ENCODE measurements around the gene DCC.

DCC gene

DNA sequence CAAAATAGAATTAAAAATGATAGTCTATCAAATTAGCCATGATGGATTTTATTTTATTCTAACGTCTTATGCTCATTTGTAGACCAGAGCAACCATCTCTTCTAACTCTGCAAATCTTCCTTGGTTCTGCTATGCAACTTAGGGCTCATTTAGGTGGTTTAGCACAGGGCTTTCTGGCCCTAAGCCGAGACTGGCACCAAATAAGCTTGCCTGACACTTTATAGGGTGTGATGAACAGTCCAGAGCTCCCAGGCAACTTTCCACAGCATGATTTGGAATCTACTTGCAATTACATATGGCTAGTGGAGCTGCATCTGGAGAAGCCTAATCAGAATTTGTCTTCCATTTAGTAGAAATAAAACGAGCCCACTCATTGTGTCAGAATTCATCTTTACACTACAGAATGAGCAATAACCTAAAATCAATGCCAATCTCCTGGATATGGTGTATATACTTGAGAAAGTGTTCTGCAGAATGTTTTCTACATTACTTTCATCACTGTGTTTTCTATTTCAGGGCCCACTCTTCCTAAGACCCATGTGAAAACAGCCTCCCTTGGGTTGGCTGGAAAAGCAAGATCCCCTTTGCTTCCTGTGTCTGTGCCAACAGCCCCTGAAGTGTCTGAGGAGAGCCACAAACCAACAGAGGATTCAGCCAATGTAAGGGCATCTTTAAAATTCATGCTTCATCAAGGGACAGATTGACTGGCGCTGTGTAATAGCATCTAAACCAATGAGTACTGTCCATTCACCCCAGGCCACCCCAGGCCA, 1186.3 kb downstream of the DCC start:
- ChIA-PET CTCF (no interaction called here), POLR2A (no interaction called here)
- DNase-seq (ENCODE audit: extremely low spot score): no peak
- TF ChIP-seq TARDBP (IDR thresholded peaks at IDR 0.05): no peak
- no peak for TF ChIP-seq HDGF (IDR thresholded peaks at IDR 0.05; ENCODE audit: borderline replicate concordance)
- TF ChIP-seq ARNT (IDR thresholded peaks at IDR 0.05): no peak
- no peak for TF ChIP-seq CTBP1 (IDR thresholded peaks at IDR 0.05; ENCODE audit: borderline replicate concordance)
- no peak for TF ChIP-seq FOXM1 (IDR thresholded peaks at IDR 0.05; ENCODE audit: borderline replicate concordance)
- no peak for TF ChIP-seq SUZ12 (IDR thresholded peaks at IDR 0.05)

DNA sequence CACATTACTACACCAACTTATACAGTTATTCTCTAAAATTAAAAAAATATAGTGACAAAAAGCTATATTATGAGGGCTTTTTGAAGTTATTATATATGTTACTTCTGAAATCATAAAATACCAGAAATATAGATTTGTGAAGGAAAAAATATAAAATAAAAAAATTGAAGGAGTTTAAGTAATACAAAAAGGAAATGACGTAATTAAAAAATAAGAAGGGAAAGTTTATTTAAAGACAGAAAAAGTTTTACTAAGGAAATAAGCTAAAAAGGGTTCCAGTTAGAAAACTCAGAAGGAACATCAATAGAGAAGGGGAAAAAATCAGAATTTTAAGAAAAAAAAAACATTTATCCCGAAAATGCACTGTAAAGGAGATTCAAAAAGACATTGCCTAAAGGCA, 1187.4 kb downstream of the DCC start:
- DNase-seq (ENCODE audit: extremely low spot score): no peak
- ChIA-PET POLR2A (no interaction called here), CTCF (no interaction called here)
- TF ChIP-seq FOXA1 (IDR thresholded peaks at IDR 0.05) (no peak), L3MBTL2 (conservative IDR thresholded peaks at IDR 0.05) (no peak), BHLHE40 (IDR thresholded peaks at IDR 0.05; ENCODE audit: borderline replicate concordance) (no peak), FOXK2 (IDR thresholded peaks at IDR 0.05) (no peak), ZNF384 (IDR thresholded peaks at IDR 0.05) (no peak), ARNT (IDR thresholded peaks at IDR 0.05) (no peak), CTBP1 (IDR thresholded peaks at IDR 0.05; ENCODE audit: borderline replicate concordance) (no peak), ELF4 (IDR thresholded peaks at IDR 0.05) (no peak), SP1 (IDR thresholded peaks at IDR 0.05) (no peak), SUZ12 (IDR thresholded peaks at IDR 0.05) (no peak), FOXM1 (IDR thresholded peaks at IDR 0.05; ENCODE audit: borderline replicate concordance) (no peak), TARDBP (IDR thresholded peaks at IDR 0.05) (no peak), LEF1 (IDR thresholded peaks at IDR 0.05; ENCODE audit: borderline replicate concordance) (no peak), HDGF (IDR thresholded peaks at IDR 0.05; ENCODE audit: borderline replicate concordance) (no peak), NFRKB (IDR thresholded peaks at IDR 0.05) (no peak)
- TF ChIP-seq, protein P1, sequence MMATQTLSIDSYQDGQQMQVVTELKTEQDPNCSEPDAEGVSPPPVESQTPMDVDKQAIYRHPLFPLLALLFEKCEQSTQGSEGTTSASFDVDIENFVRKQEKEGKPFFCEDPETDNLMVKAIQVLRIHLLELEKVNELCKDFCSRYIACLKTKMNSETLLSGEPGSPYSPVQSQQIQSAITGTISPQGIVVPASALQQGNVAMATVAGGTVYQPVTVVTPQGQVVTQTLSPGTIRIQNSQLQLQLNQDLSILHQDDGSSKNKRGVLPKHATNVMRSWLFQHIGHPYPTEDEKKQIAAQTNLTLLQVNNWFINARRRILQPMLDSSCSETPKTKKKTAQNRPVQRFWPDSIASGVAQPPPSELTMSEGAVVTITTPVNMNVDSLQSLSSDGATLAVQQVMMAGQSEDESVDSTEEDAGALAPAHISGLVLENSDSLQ (IDR thresholded peaks at IDR 0.05): no peak

DNA sequence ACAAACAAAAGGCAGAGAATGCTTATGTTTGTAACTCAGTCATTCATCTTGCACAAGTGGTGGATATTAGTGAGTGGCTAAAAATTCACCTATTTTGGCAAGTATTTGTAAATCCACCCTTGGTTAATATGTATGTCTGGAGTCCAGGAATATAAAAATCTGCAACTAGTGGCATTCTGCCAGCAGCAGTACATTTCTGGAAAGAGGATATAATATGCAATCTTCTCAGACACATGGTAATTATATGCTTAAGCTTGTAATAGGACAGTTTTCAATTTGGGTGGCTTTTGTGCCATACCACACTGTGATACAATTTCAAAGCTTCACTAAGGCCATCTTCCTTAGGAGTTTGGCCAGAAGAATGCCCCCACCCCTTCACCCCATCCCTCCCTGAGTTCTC, 1191.2 kb downstream of the DCC start:
- TF ChIP-seq ARNT (IDR thresholded peaks at IDR 0.05) (no peak), TARDBP (IDR thresholded peaks at IDR 0.05) (no peak), FOXA1 (IDR thresholded peaks at IDR 0.05) (no peak), CTBP1 (IDR thresholded peaks at IDR 0.05; ENCODE audit: borderline replicate concordance) (no peak), HDGF (IDR thresholded peaks at IDR 0.05; ENCODE audit: borderline replicate concordance) (no peak), FOXM1 (IDR thresholded peaks at IDR 0.05; ENCODE audit: borderline replicate concordance) (no peak), LEF1 (IDR thresholded peaks at IDR 0.05; ENCODE audit: borderline replicate concordance) (no peak), NFRKB (IDR thresholded peaks at IDR 0.05) (no peak), FOXK2 (IDR thresholded peaks at IDR 0.05) (no peak), BHLHE40 (IDR thresholded peaks at IDR 0.05; ENCODE audit: borderline replicate concordance) (no peak), ELF4 (IDR thresholded peaks at IDR 0.05) (no peak), L3MBTL2 (conservative IDR thresholded peaks at IDR 0.05) (no peak), SUZ12 (IDR thresholded peaks at IDR 0.05) (no peak), ZNF384 (IDR thresholded peaks at IDR 0.05) (no peak), SP1 (IDR thresholded peaks at IDR 0.05) (no peak)
- TF ChIP-seq, protein P1 (IDR thresholded peaks at IDR 0.05): no peak
- DNase-seq (ENCODE audit: extremely low spot score): no peak
- ChIA-PET CTCF (no interaction called here), POLR2A (no interaction called here)

DNA sequence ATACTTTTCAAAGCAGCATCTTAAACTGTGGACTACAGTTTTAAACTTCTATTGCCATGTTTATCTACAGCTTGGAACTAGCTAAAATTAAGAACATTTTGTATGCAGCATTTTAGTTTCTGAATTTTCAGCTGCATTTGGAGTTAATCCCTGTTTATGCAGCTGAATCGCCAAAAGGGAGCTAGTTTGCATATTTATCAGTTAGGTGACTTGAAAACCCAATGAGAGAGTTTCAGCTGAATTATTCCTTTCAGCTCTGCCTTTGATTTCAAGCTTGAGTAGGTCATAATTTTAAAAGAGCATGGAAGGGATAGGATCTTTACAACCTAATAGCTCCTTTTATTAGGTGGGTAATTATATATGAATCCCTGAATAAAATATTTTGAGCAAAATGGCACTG, 1191.9 kb downstream of the DCC start:
- no peak for TF ChIP-seq BHLHE40 (IDR thresholded peaks at IDR 0.05; ENCODE audit: borderline replicate concordance)
- TF ChIP-seq NFRKB (IDR thresholded peaks at IDR 0.05): no peak
- no peak for TF ChIP-seq CTBP1 (IDR thresholded peaks at IDR 0.05; ENCODE audit: borderline replicate concordance)
- no peak for TF ChIP-seq FOXK2 (IDR thresholded peaks at IDR 0.05)
- no peak for TF ChIP-seq SP1 (IDR thresholded peaks at IDR 0.05)
- POLR2A ChIA-PET: no interaction called here
- CTCF ChIA-PET: no interaction called here
- no peak for DNase-seq (ENCODE audit: extremely low spot score)

DNA sequence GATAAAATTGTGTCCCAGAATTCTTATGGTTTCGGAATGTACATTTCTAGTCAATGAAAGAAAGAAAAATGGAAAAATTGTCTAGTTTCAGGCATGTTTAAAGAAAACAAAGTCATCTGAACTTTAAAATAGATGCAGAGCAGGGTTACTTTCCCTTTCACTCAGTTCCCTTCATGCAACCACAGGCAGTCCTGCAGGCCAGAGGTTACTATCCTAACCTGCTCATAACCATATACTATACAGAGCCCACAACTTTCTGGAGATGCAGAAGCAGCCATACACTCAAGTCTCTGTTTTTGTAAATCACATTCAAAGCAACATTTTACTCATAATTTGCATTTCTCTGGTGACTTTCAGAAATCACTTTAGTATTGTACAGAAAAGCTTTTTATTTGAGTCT, 1194.2 kb downstream of the DCC start:
- POLR2A ChIA-PET: no interaction called here
- DNase-seq (ENCODE audit: extremely low spot score): no peak
- CTCF ChIA-PET: no interaction called here

DNA sequence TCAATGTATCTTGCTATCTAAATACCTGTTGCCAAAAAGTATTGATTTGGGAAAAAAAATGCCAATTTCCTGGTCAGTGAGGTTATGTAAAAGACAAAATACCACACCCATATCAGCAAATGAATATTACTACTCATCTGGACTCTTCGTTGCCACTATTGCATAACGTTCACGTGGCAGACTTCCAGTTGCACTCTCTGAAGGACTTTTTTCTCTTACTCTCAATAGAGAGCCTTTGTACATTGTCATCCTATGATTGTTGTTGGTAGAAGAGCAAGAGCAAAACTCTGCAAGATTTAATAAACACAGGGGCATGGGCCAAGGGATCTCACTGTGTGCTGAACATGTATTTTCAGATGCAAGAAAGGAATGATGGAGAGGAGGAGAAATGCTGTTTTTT, 1194.7 kb downstream of the DCC start:
- TF ChIP-seq ZNF384 (IDR thresholded peaks at IDR 0.05) (no peak), FOXK2 (IDR thresholded peaks at IDR 0.05) (no peak), HDGF (IDR thresholded peaks at IDR 0.05; ENCODE audit: borderline replicate concordance) (no peak), CTBP1 (IDR thresholded peaks at IDR 0.05; ENCODE audit: borderline replicate concordance) (no peak), L3MBTL2 (conservative IDR thresholded peaks at IDR 0.05) (no peak)
- POLR2A ChIA-PET: no interaction called here
- DNase-seq (ENCODE audit: extremely low spot score): no peak
- CTCF ChIA-PET: no interaction called here

More for the DNA sequence above, 1194.2 kb downstream of the DCC start:
- TF ChIP-seq L3MBTL2 (conservative IDR thresholded peaks at IDR 0.05) (no peak), ARNT (IDR thresholded peaks at IDR 0.05) (no peak), TARDBP (IDR thresholded peaks at IDR 0.05) (no peak), HDGF (IDR thresholded peaks at IDR 0.05; ENCODE audit: borderline replicate concordance) (no peak), FOXA1 (IDR thresholded peaks at IDR 0.05) (no peak), FOXK2 (IDR thresholded peaks at IDR 0.05) (no peak), CTBP1 (IDR thresholded peaks at IDR 0.05; ENCODE audit: borderline replicate concordance) (no peak), ELF4 (IDR thresholded peaks at IDR 0.05) (no peak), SUZ12 (IDR thresholded peaks at IDR 0.05) (no peak), SP1 (IDR thresholded peaks at IDR 0.05) (no peak)
- TF ChIP-seq, protein P1 (IDR thresholded peaks at IDR 0.05): no peak

Measured in HEK293T (cell line).